Right ventricle myocardium superior (tissue), 1 donor: ENCODE data around the gene MRFAP1. TPM values are rescaled to one million over a fixed set of nuclear protein-coding genes. Genes with fewer than 3 reads are reported as not detected.

Experiments
- ATAC-seq: fragments of 200-7000 bp; cut with Tn5 transposase; one replicate; pipeline ENCODE4 v1.9.1; 2020; ENCODE audit warnings: mild to moderate bottlenecking; ENCODE audit not compliant: poor library complexity
- DNase-seq: peaks from one replicate; pipeline ENCODE4 v3.0.0-alpha.2; 2020
- intact Hi-C: fragments of 100-400 bp; cut with DNase I; formaldehyde crosslinking; loops from one replicate; pipeline ENCODE4 v1.11.2; 2022
- long read RNA-seq: library from polyadenylated mRNA; unstranded; transcript quantifications from one replicate; pipeline ENCODE4 v2.0.0, GENCODE V29; 2021
- total RNA-seq: library from RNA; stranded (reverse); fragmentation: NEBNext Ultra II Directional; extraction: Animal tissue kit (Norgen Biotek cat#: 25700); gene quantifications from one replicate; pipeline ENCODE4 v1.2.1, GENCODE V29; 2021
- donor health status: DM: no; HTN: yes; CAD: no; lungs with severe emphysema.

MRFAP1 gene
- 219 TPM for total RNA-seq
- long read RNA-seq, transcript MRFAP1-201 (3 exons, 2,049 nt): minor isoform, 65 of 218 reads
- long read RNA-seq, transcript MRFAP1-204 (1 exons, 1,982 nt): minor isoform, 5 of 218 reads
- long read RNA-seq, transcript MRFAP1-202 (2 exons, 1,584 nt): major isoform, 148 of 218 reads
- long read RNA-seq, partial matches to known transcripts: 0 of 218 reads
- long read RNA-seq, other reads (novel, unspliced or antisense): 0 of 218 reads

- peak; percentile 97 for DNase-seq
- peak; percentile 95 for ATAC-seq
- intact Hi-C loops: loop anchor here (5.0 kb wide), 1 partner anchor 67 kb away; the partner anchor contains the start of gene MRFAP1L1
Observed at GRCh38 chr4:6640292-6641163, at the start of gene MRFAP1. Gene MRFAP1 (plus strand): TSS chr4:6640685. CDS start chr4:6640863, 178 bp downstream.

GRCh38 chr4:6591313-6591712 lies 49.2 kb upstream of the MRFAP1 start:
- intact Hi-C loops: no loop called here
- no peak for DNase-seq
- no peak for ATAC-seq

- intact Hi-C loops: no loop called here
Observed at GRCh38 chr4:6591781-6592180, 48.7 kb upstream of the MRFAP1 start.

GRCh38 chr4:6592804-6593563 lies 47.5 kb upstream of the MRFAP1 start:
- intact Hi-C loops: no loop called here
- no peak for ATAC-seq
- no peak for DNase-seq

More at GRCh38 chr4:6591781-6592180, 48.7 kb upstream of the MRFAP1 start:
- ATAC-seq (no peak), DNase-seq (no peak)

GRCh38 chr4:6594341-6594740 lies 46.1 kb upstream of the MRFAP1 start:
- no peak for DNase-seq
- ATAC-seq: no peak
- intact Hi-C loops: no loop called here

- DNase-seq: no peak
- ATAC-seq: no peak
- intact Hi-C loops: no loop called here
Observed at GRCh38 chr4:6594826-6595355, 45.6 kb upstream of the MRFAP1 start.

GRCh38 chr4:6595897-6596537 lies 44.5 kb upstream of the MRFAP1 start:
- intact Hi-C loops: no loop called here
- no peak for ATAC-seq
- DNase-seq: no peak

- intact Hi-C loops: no loop called here
- DNase-seq: no peak
Observed at GRCh38 chr4:6596948-6597347, 43.5 kb upstream of the MRFAP1 start.

GRCh38 chr4:6598127-6598526 lies 42.4 kb upstream of the MRFAP1 start:
- ATAC-seq: no peak
- intact Hi-C loops: no loop called here
- DNase-seq: no peak

More at GRCh38 chr4:6596948-6597347, 43.5 kb upstream of the MRFAP1 start:
- no peak for ATAC-seq

GRCh38 chr4:6598641-6599040 lies 41.8 kb upstream of the MRFAP1 start:
- intact Hi-C loops: no loop called here
- no peak for DNase-seq
- ATAC-seq: peak; percentile 39

GRCh38 chr4:6601661-6602250 lies 38.7 kb upstream of the MRFAP1 start:
- no peak for DNase-seq
- ATAC-seq: no peak
- intact Hi-C loops: no loop called here

- DNase-seq: no peak
- intact Hi-C loops: no loop called here
- no peak for ATAC-seq
Observed at GRCh38 chr4:6602289-6602688, 38.2 kb upstream of the MRFAP1 start.

GRCh38 chr4:6603128-6603527 lies 37.4 kb upstream of the MRFAP1 start:
- intact Hi-C loops: no loop called here
- ATAC-seq (no peak), DNase-seq (no peak)

GRCh38 chr4:6605114-6605513 lies 35.4 kb upstream of the MRFAP1 start:
- DNase-seq (no peak), ATAC-seq (no peak)
- intact Hi-C loops: no loop called here

- DNase-seq (no peak), ATAC-seq (no peak)
- intact Hi-C loops: no loop called here
Observed at GRCh38 chr4:6605605-6606004, 34.9 kb upstream of the MRFAP1 start.

- DNase-seq: no peak
- intact Hi-C loops: no loop called here
- ATAC-seq: no peak
Observed at GRCh38 chr4:6606465-6607235, 33.8 kb upstream of the MRFAP1 start.

GRCh38 chr4:6607368-6608055 lies 33.0 kb upstream of the MRFAP1 start:
- DNase-seq (no peak), ATAC-seq (no peak)
- intact Hi-C loops: no loop called here
